Testis (tissue), 3 donors: ENCODE results near the gene S1PR2. TPM values are rescaled to one million over a fixed set of nuclear protein-coding genes. Genes with fewer than 3 reads are reported as not detected.

Experiments
- DNase-seq: peaks from one replicate; pipeline ENCODE4 v3.0.0-alpha.2; 2019
- H3K27ac ChIP-seq, 2 donors: fragments of 200-600 bp; sonication (generic); one replicate each; pipeline ENCODE4 v1.5.1; 2019
- H3K27me3 ChIP-seq: fragments of 200-600 bp; sonication (generic); one replicate; pipeline ENCODE4 v1.5.1; 2019
- H3K36me3 ChIP-seq: fragments of 200-600 bp; sonication (generic); one replicate; pipeline ENCODE4 v1.5.1; 2017; ENCODE audit warnings: low read depth; ENCODE audit errors: missing control alignments
- H3K4me1 ChIP-seq: fragments of 200-600 bp; sonication (generic); one replicate; pipeline ENCODE4 v1.5.1; 2019
- H3K4me3 ChIP-seq, 2 donors: fragments of 200-600 bp; sonication (generic); one replicate each; pipeline ENCODE4 v1.5.1; 2017 to 2019
- H3K9me3 ChIP-seq: fragments of 200-600 bp; sonication (generic); one replicate; pipeline ENCODE4 v1.5.1; 2017
- POLR2A ChIP-seq: fragments of 450-650 bp; IDR thresholded peaks from one replicate; pipeline ENCODE4 v1.6.1; 2017; ENCODE audit warnings: antibody characterized with exemption, mild to moderate bottlenecking, moderate library complexity
- WGBS, 2 donors: methylation state at CpG; one replicate each; pipeline ENCODE4 v1.1.5; 2018; 5-methylcytosine and 5-hydroxymethylcytosine counted together
- intact Hi-C: fragments of 100-400 bp; cut with DNase I; formaldehyde crosslinking; loops from one replicate; pipeline ENCODE4 v1.15.1; 2023; ENCODE audit warnings: low total_unique reads
- polyA plus RNA-seq: library from polyadenylated mRNA; stranded (reverse); fragments of 350-450 nt; fragmentation: Illumina TruSeq; extraction: RNeasy Lipid Tissue Mini Kit (QIAGEN cat#74804); gene quantifications from one replicate; pipeline ENCODE4 v1.2.3, GENCODE V29; 2014; ENCODE audit warnings: low read depth, low replicate concordance; ENCODE audit not compliant: insufficient read depth
- total RNA-seq, 2 donors: library from RNA; depleted of rRNA; stranded (reverse); fragments of >200 nt; gene quantifications; one replicate each; pipeline ENCODE4 v1.2.3, GENCODE V29; 2016
- TF ChIP-seq, protein P1 (sequence below), 3 experiments: fragments of 450-650 bp in 2 of 3; fragments of 200-600 bp in 1 of 3; sonication (generic) in 1 of 3; IDR thresholded peaks; one replicate each; pipeline ENCODE4 v1.5.1; 2016 to 2019; ENCODE audit warnings: antibody characterized with exemption in 3 of 3, mild to moderate bottlenecking in 2 of 3, moderate library complexity in 1 of 3

The S1PR2 gene
- total and polyA plus RNA-seq, 3 donors from 2014 or later: 8.7 to 13.7 (median 11.9) TPM

GRCh38 chr19:10217085-10217484 lies 14.0 kb downstream of the S1PR2 start:
- Histone ChIP-seq H3K9me3 (no peaks in the 10 kb centered on the region), H3K4me3 (no peak overlapping the region), H3K4me1 (no peaks in the 10 kb centered on the region), H3K27ac (no peak overlapping the region), H3K27me3 (no peaks in the 10 kb centered on the region), H3K36me3 (no peaks in the 10 kb centered on the region)
- DNase-seq: no peak
- WGBS, 2 donors: 87 to 88% methylated on average over 9 of the region's 9 CpGs
- TF ChIP-seq, protein P1, sequence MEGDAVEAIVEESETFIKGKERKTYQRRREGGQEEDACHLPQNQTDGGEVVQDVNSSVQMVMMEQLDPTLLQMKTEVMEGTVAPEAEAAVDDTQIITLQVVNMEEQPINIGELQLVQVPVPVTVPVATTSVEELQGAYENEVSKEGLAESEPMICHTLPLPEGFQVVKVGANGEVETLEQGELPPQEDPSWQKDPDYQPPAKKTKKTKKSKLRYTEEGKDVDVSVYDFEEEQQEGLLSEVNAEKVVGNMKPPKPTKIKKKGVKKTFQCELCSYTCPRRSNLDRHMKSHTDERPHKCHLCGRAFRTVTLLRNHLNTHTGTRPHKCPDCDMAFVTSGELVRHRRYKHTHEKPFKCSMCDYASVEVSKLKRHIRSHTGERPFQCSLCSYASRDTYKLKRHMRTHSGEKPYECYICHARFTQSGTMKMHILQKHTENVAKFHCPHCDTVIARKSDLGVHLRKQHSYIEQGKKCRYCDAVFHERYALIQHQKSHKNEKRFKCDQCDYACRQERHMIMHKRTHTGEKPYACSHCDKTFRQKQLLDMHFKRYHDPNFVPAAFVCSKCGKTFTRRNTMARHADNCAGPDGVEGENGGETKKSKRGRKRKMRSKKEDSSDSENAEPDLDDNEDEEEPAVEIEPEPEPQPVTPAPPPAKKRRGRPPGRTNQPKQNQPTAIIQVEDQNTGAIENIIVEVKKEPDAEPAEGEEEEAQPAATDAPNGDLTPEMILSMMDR (IDR thresholded peaks at IDR 0.05): no peak
- no peak for TF ChIP-seq POLR2A
- intact Hi-C loops: no loop called here

DNA sequence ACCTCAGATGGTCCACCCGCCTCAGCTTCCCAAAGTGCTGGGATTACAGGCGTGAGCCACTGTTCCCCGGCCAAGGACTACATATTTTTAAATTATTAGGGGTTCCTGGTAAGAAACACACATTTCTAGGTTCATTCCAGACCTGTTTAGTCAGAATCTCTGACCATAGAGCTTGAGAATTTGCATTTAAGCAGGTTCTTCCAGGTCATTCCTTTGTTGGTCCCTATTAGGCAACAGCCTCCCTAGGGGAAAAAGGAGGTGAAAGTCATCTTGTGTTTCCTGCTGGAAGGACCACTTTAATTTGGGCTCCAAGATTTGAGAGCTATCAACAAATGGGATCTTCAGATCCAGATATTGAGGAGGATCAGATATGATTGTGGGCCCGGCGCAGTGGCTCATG lies 16.3 kb downstream of the S1PR2 start:
- intact Hi-C loops: no loop called here
- H3K27ac ChIP-seq: no peak overlapping the region
- no peaks in the 10 kb centered on the region for H3K27me3 ChIP-seq
- no peak for TF ChIP-seq POLR2A
- TF ChIP-seq, protein P1 (IDR thresholded peaks at IDR 0.05): no peak
- H3K4me1 ChIP-seq: no peaks in the 10 kb centered on the region
- H3K9me3 ChIP-seq: no peaks in the 10 kb centered on the region
- WGBS, 2 donors: 93 to 95% methylated on average over 5 of the region's 5 CpGs
- no peaks in the 10 kb centered on the region for H3K36me3 ChIP-seq
- H3K4me3 ChIP-seq: no peak overlapping the region
- DNase-seq: no peak

- Histone ChIP-seq H3K27me3 (no peaks in the 10 kb centered on the region), H3K4me3 (no peak overlapping the region), H3K27ac (no peak overlapping the region), H3K36me3 (no peaks in the 10 kb centered on the region), H3K4me1 (no peaks in the 10 kb centered on the region), H3K9me3 (no peaks in the 10 kb centered on the region)
- no peak for DNase-seq
- intact Hi-C loops: no loop called here
- no peak for TF ChIP-seq POLR2A
- TF ChIP-seq, protein P1 (IDR thresholded peaks at IDR 0.05): no peak
- 95 to 97% methylated on average over 6 of the region's 6 CpGs for WGBS, 2 donors
Observed at GRCh38 chr19:10211691-10212090, 19.4 kb downstream of the S1PR2 start.

- Histone ChIP-seq H3K36me3 (no peaks in the 10 kb centered on the region), H3K4me3 (no peak overlapping the region), H3K4me1 (no peaks in the 10 kb centered on the region), H3K9me3 (no peaks in the 10 kb centered on the region), H3K27ac (no peak overlapping the region), H3K27me3 (no peaks in the 10 kb centered on the region)
- TF ChIP-seq POLR2A: no peak
- TF ChIP-seq, protein P1 (IDR thresholded peaks at IDR 0.05): no peak
- DNase-seq: no peak
- intact Hi-C loops: no loop called here
- WGBS, 2 donors: 90 to 92% methylated on average over 4 of the region's 4 CpGs
Observed at GRCh38 chr19:10211061-10211460, 20.1 kb downstream of the S1PR2 start.

DNA sequence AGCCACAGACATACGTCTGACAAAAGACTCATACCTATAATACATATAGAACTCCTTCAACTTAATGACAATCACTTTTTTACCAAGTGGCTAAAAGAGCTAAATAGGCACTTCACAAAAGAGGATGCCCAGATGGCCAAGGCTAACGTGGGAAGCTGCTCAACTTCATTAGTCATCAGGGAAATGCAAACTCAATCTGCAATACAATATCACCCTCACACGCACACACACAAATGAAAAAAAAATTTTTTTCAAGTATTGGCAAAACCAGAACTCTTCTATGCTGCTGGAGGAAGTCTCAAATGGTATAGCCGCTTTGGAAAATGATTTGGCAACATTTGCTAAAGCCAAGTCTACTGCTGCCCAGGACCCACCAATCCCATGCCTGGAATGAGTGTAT lies 21.8 kb downstream of the S1PR2 start:
- DNase-seq: no peak
- no peaks in the 10 kb centered on the region for H3K27me3 ChIP-seq
- H3K36me3 ChIP-seq: no peaks in the 10 kb centered on the region
- WGBS, 2 donors: 81 to 83% methylated on average over 4 of the region's 4 CpGs
- intact Hi-C loops: no loop called here
- H3K4me3 ChIP-seq: no peak overlapping the region
- no peaks in the 10 kb centered on the region for H3K9me3 ChIP-seq
- TF ChIP-seq, protein P1 (IDR thresholded peaks at IDR 0.05): no peak
- TF ChIP-seq POLR2A: no peak
- no peak overlapping the region for H3K27ac ChIP-seq
- no peaks in the 10 kb centered on the region for H3K4me1 ChIP-seq
